ENCODE data around the gene NEU3. TPM values are rescaled to one million over a fixed set of nuclear protein-coding genes. Genes with fewer than 3 reads are reported as not detected.
A peak's percentile ranks its signal among the peaks of the same experiment; 100 is the strongest.

The NEU3 gene
- polyA plus RNA-seq, 1 donor (not counting 4 experiments of a cell fraction or from before 2014, with no cell fraction given), result 8.2 TPM

GRCh38 chr11:74950374-74950969 lies 38.3 kb upstream of the NEU3 start:
- peaks cover 13% of the 10 kb centered on the region for H3K4me1 ChIP-seq (ENCODE audit: control insufficient read depth, extremely low read depth, insufficient read depth, low read length)
- H3K27ac ChIP-seq (ENCODE audit: control insufficient read depth, insufficient read depth, low read length), result peak overlapping the region; percentile 93
- H3K9me3 ChIP-seq (ENCODE audit: control insufficient read depth, low read depth, low read length), result no peaks in the 10 kb centered on the region
- H2AFZ ChIP-seq (ENCODE audit: control insufficient read depth, low read length), result no peak overlapping the region
- no peaks in the 10 kb centered on the region for H3K27me3 ChIP-seq (ENCODE audit: control insufficient read depth, extremely low read depth, insufficient read depth, low read length)
- peak overlapping the region; percentile 90 for H3K4me2 ChIP-seq (ENCODE audit: control insufficient read depth, extremely low read depth, insufficient read depth, low read depth, low read length)
- H4K20me1 ChIP-seq (ENCODE audit: control insufficient read depth, extremely low read depth, insufficient read depth, low read length), result no peaks in the 10 kb centered on the region
- DNase-seq (ENCODE audit: low read depth, low spot score) (no peak), FAIRE-seq (no peak)
- peaks cover 69% of the 10 kb centered on the region for H3K79me2 ChIP-seq (ENCODE audit: control insufficient read depth, insufficient read depth, low read length)
- dilution Hi-C loops (cut with MboI; ENCODE audit: extremely low pct_ligation_motif_present, low sequenced_read_pairs), result no loop called here
- H3K36me3 ChIP-seq (ENCODE audit: control insufficient read depth in 2 of 2, extremely low read depth in 1 of 2, insufficient read depth in 2 of 2, low read length in 2 of 2), result peaks cover 1 to 20% of the 10 kb centered on the region in 2 experiments
- peak overlapping the region; percentile 91 to 98 (median 98) for H3K4me3 ChIP-seq (ENCODE audit: control insufficient read depth in 2 of 3, extremely low read depth in 1 of 3, insufficient read depth in 2 of 3, low read depth in 1 of 3, low read length in 3 of 3)
- no peaks in the 10 kb centered on the region for H3K9me1 ChIP-seq (ENCODE audit: control insufficient read depth, extremely low read depth, insufficient read depth, low read length)
- H3K9ac ChIP-seq (ENCODE audit: control insufficient read depth, extremely low read depth, insufficient read depth, low read length), result peak overlapping the region; percentile 96
- no peak for TF ChIP-seq EZH2 (IDR thresholded peaks at IDR 0.05; ENCODE audit: low read length)
- TF ChIP-seq, protein P1, sequence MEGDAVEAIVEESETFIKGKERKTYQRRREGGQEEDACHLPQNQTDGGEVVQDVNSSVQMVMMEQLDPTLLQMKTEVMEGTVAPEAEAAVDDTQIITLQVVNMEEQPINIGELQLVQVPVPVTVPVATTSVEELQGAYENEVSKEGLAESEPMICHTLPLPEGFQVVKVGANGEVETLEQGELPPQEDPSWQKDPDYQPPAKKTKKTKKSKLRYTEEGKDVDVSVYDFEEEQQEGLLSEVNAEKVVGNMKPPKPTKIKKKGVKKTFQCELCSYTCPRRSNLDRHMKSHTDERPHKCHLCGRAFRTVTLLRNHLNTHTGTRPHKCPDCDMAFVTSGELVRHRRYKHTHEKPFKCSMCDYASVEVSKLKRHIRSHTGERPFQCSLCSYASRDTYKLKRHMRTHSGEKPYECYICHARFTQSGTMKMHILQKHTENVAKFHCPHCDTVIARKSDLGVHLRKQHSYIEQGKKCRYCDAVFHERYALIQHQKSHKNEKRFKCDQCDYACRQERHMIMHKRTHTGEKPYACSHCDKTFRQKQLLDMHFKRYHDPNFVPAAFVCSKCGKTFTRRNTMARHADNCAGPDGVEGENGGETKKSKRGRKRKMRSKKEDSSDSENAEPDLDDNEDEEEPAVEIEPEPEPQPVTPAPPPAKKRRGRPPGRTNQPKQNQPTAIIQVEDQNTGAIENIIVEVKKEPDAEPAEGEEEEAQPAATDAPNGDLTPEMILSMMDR (optimal IDR thresholded peaks at IDR 0.05 in 1 of 3, IDR thresholded peaks at IDR 0.05 in 1 of 3, conservative IDR thresholded peaks at IDR 0.05 in 1 of 3; ENCODE audit: extremely low read depth in 1 of 3, insufficient read depth in 2 of 3, low read length in 3 of 3), result no peak

DNA sequence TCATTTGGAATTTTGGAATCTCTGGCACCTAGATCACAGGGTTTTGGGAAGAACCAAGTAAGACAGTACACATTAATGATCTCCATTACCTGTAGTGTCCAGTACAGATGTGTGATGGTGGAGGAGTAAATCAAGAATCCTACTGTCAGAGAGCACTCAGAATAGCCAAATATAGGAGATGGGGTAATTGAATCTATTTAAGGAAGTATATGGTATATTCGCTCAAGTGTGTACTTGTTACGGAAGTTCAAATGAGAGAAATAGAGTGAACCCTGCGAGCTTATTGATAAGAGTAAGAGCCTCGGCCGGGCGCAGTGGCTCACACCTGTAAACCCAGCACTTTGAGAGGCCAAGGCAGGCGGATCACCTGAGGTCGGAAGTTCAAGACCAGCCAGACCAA lies 37.5 kb upstream of the NEU3 start:
- dilution Hi-C loops (cut with MboI; ENCODE audit: extremely low pct_ligation_motif_present, low sequenced_read_pairs), result no loop called here
- Histone ChIP-seq H3K79me2 (ENCODE audit: control insufficient read depth, insufficient read depth, low read length) (peaks cover 75% of the 10 kb centered on the region), H3K9me1 (ENCODE audit: control insufficient read depth, extremely low read depth, insufficient read depth, low read length) (no peaks in the 10 kb centered on the region), H3K4me1 (ENCODE audit: control insufficient read depth, extremely low read depth, insufficient read depth, low read length) (peaks cover 11% of the 10 kb centered on the region), H3K9ac (ENCODE audit: control insufficient read depth, extremely low read depth, insufficient read depth, low read length) (no peak overlapping the region), H3K27ac (ENCODE audit: control insufficient read depth, insufficient read depth, low read length) (no peak overlapping the region), H3K9me3 (ENCODE audit: control insufficient read depth, low read depth, low read length) (no peaks in the 10 kb centered on the region), H2AFZ (ENCODE audit: control insufficient read depth, low read length) (no peak overlapping the region), H4K20me1 (ENCODE audit: control insufficient read depth, extremely low read depth, insufficient read depth, low read length) (peaks cover 4% of the 10 kb centered on the region), H3K36me3 (ENCODE audit: control insufficient read depth in 2 of 2, extremely low read depth in 1 of 2, insufficient read depth in 2 of 2, low read length in 2 of 2) (peaks cover 1 to 20% of the 10 kb centered on the region in 2 experiments), H3K4me3 (ENCODE audit: control insufficient read depth in 2 of 3, extremely low read depth in 1 of 3, insufficient read depth in 2 of 3, low read depth in 1 of 3, low read length in 3 of 3) (no peak overlapping the region), H3K27me3 (ENCODE audit: control insufficient read depth, extremely low read depth, insufficient read depth, low read length) (no peaks in the 10 kb centered on the region), H3K4me2 (ENCODE audit: control insufficient read depth, extremely low read depth, insufficient read depth, low read depth, low read length) (peak overlapping the region; percentile 90)
- TF ChIP-seq, protein P1 (optimal IDR thresholded peaks at IDR 0.05 in 1 of 3, IDR thresholded peaks at IDR 0.05 in 1 of 3, conservative IDR thresholded peaks at IDR 0.05 in 1 of 3; ENCODE audit: extremely low read depth in 1 of 3, insufficient read depth in 2 of 3, low read length in 3 of 3), result no peak
- no peak for TF ChIP-seq EZH2 (IDR thresholded peaks at IDR 0.05; ENCODE audit: low read length)
- DNase-seq (ENCODE audit: low read depth, low spot score) (no peak), FAIRE-seq (no peak)
